K562 (cell line): Measurements from ENCODE around the gene SFPQ. TPM values are rescaled to one million over a fixed set of nuclear protein-coding genes. Genes with fewer than 3 reads are reported as not detected.

Experiments used
- ATAC-seq: fragments of 200-7000 bp; cut with Tn5 transposase; 3 replicates; pipeline ENCODE4 v1.9.1; 2020; ENCODE audit warnings: moderate library complexity
- BruUV-seq: library from RNA; stranded (reverse); fragments of 400-500 nt; replicated peaks from 2 replicates; lab custom pipeline; 2021; lab: Mats Ljungman, UMichigan
- CTCF ChIA-PET: fragments of 300-600 bp; formaldehyde crosslinking; extraction: SDS; loops from one replicate; lab custom pipeline; 2021; ENCODE audit warnings: low intra/inter-chr PET ratio; lab: Yijun Ruan, JAX
- POLR2A ChIA-PET: fragments of 300-600, 350-650 bp; sonication (Branson Sonifier 250); formaldehyde crosslinking; extraction: SDS; loops from one replicate; lab custom pipeline; 2021; ENCODE audit warnings: antibody characterized with exemption, inconsistent platforms; lab: Yijun Ruan, JAX
- DNase-seq, 4 experiments: peaks; one replicate each; pipeline versions ENCODE4 v3.0.0 to v3.0.0-alpha.2; 2011 to 2018; ENCODE audit warnings: low spot score in 3 of 4, mixed read lengths in 3 of 4; ENCODE audit errors: extremely low read depth in 1 of 4
- FAIRE-seq: peaks from 2 replicates; lab custom pipeline; 2011; peaks lifted over from hg19 to GRCh38; lab: Jason Lieb, UNC
- H2AFZ ChIP-seq: 2 replicates; pipeline ENCODE4 v1.6.0; 2011; ENCODE audit warnings: low read depth, low read length, control low read depth, inconsistent platforms
- H3K27ac ChIP-seq: fragments of 200-600 bp; 3 replicates; pipeline ENCODE4 v1.8.0; 2011; ENCODE audit warnings: low read depth, mild to moderate bottlenecking, control low read depth, inconsistent platforms, low read length, moderate library complexity, mixed read lengths; ENCODE audit errors: extremely low read depth
- H3K27me3 ChIP-seq, 2 experiments: fragments of 300-600 bp in 1 of 2; 2 replicates in 1 of 2; 3 replicates in 1 of 2; pipeline versions ENCODE4 v1.6.0 to v1.8.0; 2011; ENCODE audit warnings: inconsistent platforms in 2 of 2, low read length in 2 of 2, mild to moderate bottlenecking in 1 of 2, mixed read lengths in 1 of 2, moderate library complexity in 1 of 2; ENCODE audit not compliant: control insufficient read depth in 2 of 2, insufficient read depth in 2 of 2
- H3K36me3 ChIP-seq: fragments of 300-600 bp; 3 replicates; pipeline ENCODE4 v1.8.0; 2011; ENCODE audit warnings: mild to moderate bottlenecking, low read length, inconsistent platforms; ENCODE audit not compliant: control insufficient read depth, insufficient read depth
- H3K4me1 ChIP-seq, 2 experiments: fragments of 200-600 bp in 1 of 2; replicated peaks in 1 of 2; 2 replicates in 1 of 2; 3 replicates in 1 of 2; pipeline versions ENCODE4 v1.5.1 to v1.8.0; 2011; ENCODE audit warnings: inconsistent platforms in 2 of 2, low read length in 2 of 2, mild to moderate bottlenecking in 1 of 2, mixed read lengths in 1 of 2, moderate library complexity in 1 of 2; ENCODE audit not compliant: control insufficient read depth in 2 of 2, insufficient read depth in 2 of 2
- H3K4me2 ChIP-seq: 2 replicates; pipeline ENCODE4 v1.6.1; 2011; ENCODE audit warnings: low read length, control low read depth, inconsistent platforms, mixed read lengths; ENCODE audit not compliant: insufficient read depth
- H3K4me3 ChIP-seq: fragments of 200-600 bp; sonication (generic), shearing (Covaris generic); 2 replicates; pipeline ENCODE4 v1.5.1; 2016; ENCODE audit warnings: control low read depth, inconsistent platforms
- H3K79me2 ChIP-seq: fragments of 200-600 bp; 3 replicates; pipeline ENCODE4 v1.8.0; 2011; ENCODE audit warnings: low read length, inconsistent platforms; ENCODE audit not compliant: control insufficient read depth, insufficient read depth
- H3K9ac ChIP-seq, 2 experiments: 2 replicates each; pipeline versions ENCODE4 v1.6.0 to v1.6.1; 2011; ENCODE audit warnings: low read depth in 2 of 2, low read length in 2 of 2, control low read depth in 1 of 2, inconsistent platforms in 1 of 2, mild to moderate bottlenecking in 1 of 2, mixed read lengths in 1 of 2; ENCODE audit not compliant: insufficient read depth in 1 of 2
- H3K9me1 ChIP-seq: one replicate; pipeline ENCODE4 v1.6.0; 2011; ENCODE audit warnings: inconsistent platforms, mild to moderate bottlenecking, low read length, moderate library complexity; ENCODE audit not compliant: control insufficient read depth, insufficient read depth
- H3K9me3 ChIP-seq: replicated peaks from 2 replicates; pipeline ENCODE4 v1.5.1; 2011; ENCODE audit warnings: low read depth, low read length, inconsistent platforms; ENCODE audit not compliant: control insufficient read depth, insufficient read depth
- H4K20me1 ChIP-seq: replicated peaks from 2 replicates; pipeline ENCODE4 v1.6.1; 2011; ENCODE audit warnings: low read length, inconsistent platforms, mixed read lengths; ENCODE audit not compliant: control insufficient read depth, insufficient read depth
- KAT8 ChIP-seq: fragments of 450-650 bp; IDR thresholded peaks from 2 replicates; pipeline ENCODE4 v1.6.1; 2016; ENCODE audit warnings: low read depth, mild to moderate bottlenecking
- NFIC ChIP-seq: fragments of 450-650 bp; IDR thresholded peaks from 2 replicates; pipeline ENCODE4 v1.6.1; 2017; ENCODE audit warnings: mild to moderate bottlenecking, inconsistent platforms
- SPI1 ChIP-seq: IDR thresholded peaks from 2 replicates; pipeline ENCODE4 v1.6.1; 2011; ENCODE audit warnings: low read depth, low read length, control low read depth, borderline replicate concordance
- ZFP36 ChIP-seq: fragments of 150-350 bp; IDR thresholded peaks from 2 replicates; pipeline ENCODE4 v1.6.1; 2018; ENCODE audit warnings: low read length, low read depth; ENCODE audit not compliant: partially characterized antibody
- ZNF589 ChIP-seq: fragments of 200-800 bp; sonication (Bioruptor generic); IDR thresholded peaks from 2 replicates; pipeline ENCODE4 v1.6.1; 2016; ENCODE audit warnings: low read depth, missing genetic modification characterization, missing compliant biosample characterization
- ZSCAN29 ChIP-seq: fragments of 450-650 bp; IDR thresholded peaks from 2 replicates; pipeline ENCODE4 v1.6.1; 2017
- ZZZ3 ChIP-seq: fragments of 450-650 bp; IDR thresholded peaks from 2 replicates; pipeline ENCODE4 v1.6.1; 2016; ENCODE audit warnings: antibody characterized with exemption, mild to moderate bottlenecking, moderate library complexity
- WGBS: fragments of 100-300 bp; shearing (Covaris generic); methylation state at CpG from one replicate; pipeline ENCODE4 v1.1.6; 2016; ENCODE audit warnings: low coverage, mixed read lengths; ENCODE audit not compliant: insufficient coverage; ENCODE audit errors: missing lambda C conversion rate; 5-methylcytosine and 5-hydroxymethylcytosine counted together
- in situ Hi-C: fragments of 300-500 bp; cut with MboI; formaldehyde crosslinking; loops from 4 replicates; pipeline ENCODE4 v1.15.0; 2018; ENCODE audit warnings: inconsistent platforms, mixed read lengths
- intact Hi-C: fragments of 100-400 bp; cut with micrococcal nuclease; formaldehyde crosslinking; loops from 2 replicates; pipeline ENCODE4 v1.14.2; 2022
- polyA plus RNA-seq, 8 experiments: library from polyadenylated mRNA; depleted of rRNA in 4 of 8; stranded (reverse) in 5 of 8; unstranded in 3 of 8; fragments of >200 nt; fragmentation: Nextera tagmentation in 2 of 8; fragmentation: Illumina TruSeq in 1 of 8; extraction: Ambion mirVana in 2 of 8; extraction: Trizol in 1 of 8; gene quantifications; 2 replicates each; pipeline versions ENCODE4 v1.2.1 to v1.2.3, GENCODE V29; 2011 to 2014; ENCODE audit warnings: inconsistent platforms in 1 of 8, missing spikeins in 1 of 8
- total RNA-seq, 7 experiments: library from RNA; depleted of rRNA in 6 of 7; stranded (reverse); fragments of >200 nt in 6 of 7; fragmentation: Illumina TruSeq in 2 of 7; extraction: Trizol in 2 of 7; gene quantifications; 2 replicates each; pipeline versions ENCODE4 v1.2.1 to v1.2.3, GENCODE V29; 2011 to 2021; ENCODE audit warnings: low replicate concordance in 1 of 7
- TF ChIP-seq, protein P1 (sequence below): fragments of 250-450 bp; sonication (Bioruptor Pico); IDR thresholded peaks from 2 replicates; pipeline ENCODE4 v1.8.0; 2022; ENCODE audit warnings: inconsistent platforms, mild to moderate bottlenecking, moderate library complexity, borderline replicate concordance
- TF ChIP-seq, protein P2 (sequence below): IDR thresholded peaks from 2 replicates; pipeline ENCODE4 v1.6.1; 2011; ENCODE audit not compliant: insufficient read length; ENCODE audit errors: extremely low read depth
- TF ChIP-seq, protein P3 (sequence below): fragments of 450-650 bp; IDR thresholded peaks from 2 replicates; pipeline ENCODE4 v1.6.1; 2016; ENCODE audit warnings: antibody characterized with exemption

The SFPQ gene
- total and polyA plus RNA-seq, 9 of the 15 experiments (the other 6 are each of a cell fraction or from before 2014, with no cell fraction given): 69.7 to 562 (median 399) TPM

DNA sequence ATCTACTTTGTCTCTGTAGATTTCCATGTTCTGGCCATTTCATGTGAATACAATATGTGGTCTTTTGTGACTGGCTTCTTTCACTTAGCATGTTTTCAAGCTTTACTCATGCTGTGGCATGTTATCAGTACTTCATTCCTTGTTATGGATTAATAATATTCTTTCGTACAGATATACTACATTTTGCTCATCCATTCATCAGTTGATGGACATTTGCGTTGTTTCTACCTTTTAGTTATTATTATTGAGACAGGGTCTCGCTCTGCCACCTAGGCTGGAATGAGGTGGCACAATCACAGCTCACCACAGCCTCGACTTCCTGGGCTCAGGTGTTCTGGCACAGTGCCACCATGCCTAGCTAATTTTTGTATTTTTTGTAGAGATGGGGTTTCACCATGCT lies 21.4 kb downstream of the SFPQ start:
- WGBS: 57% methylated on average over 4 of the region's 4 CpGs
- no TSS peak for BruUV-seq
- ChIA-PET POLR2A (interaction anchor here (1.4 to 1.5 kb wide), 2 partner anchors 9 to 10 kb away, joined by 6 read pairs; no protein-coding TSS in a partner anchor), CTCF (no interaction called here)
- H3K9me3 ChIP-seq: no peaks in the 10 kb centered on the region
- no peak overlapping the region for H3K27ac ChIP-seq
- H3K79me2 ChIP-seq: no peaks in the 10 kb centered on the region
- no peak overlapping the region for H3K4me3 ChIP-seq
- H3K36me3 ChIP-seq: peaks cover 17% of the 10 kb centered on the region; the same call in 2 of the 3 replicates
- DNase-seq (no peak), FAIRE-seq (no peak)
- H3K9me1 ChIP-seq: no peaks in the 10 kb centered on the region
- H2AFZ ChIP-seq: no peak overlapping the region
- H3K4me1 ChIP-seq: 0 out of 5 replicates have a peak, but pooled peaks cover 0 to 2% of the 10 kb centered on the region in 2 experiments
- no peak overlapping the region for H3K9ac ChIP-seq
- TF ChIP-seq KAT8: no peak
- TF ChIP-seq, protein P1, sequence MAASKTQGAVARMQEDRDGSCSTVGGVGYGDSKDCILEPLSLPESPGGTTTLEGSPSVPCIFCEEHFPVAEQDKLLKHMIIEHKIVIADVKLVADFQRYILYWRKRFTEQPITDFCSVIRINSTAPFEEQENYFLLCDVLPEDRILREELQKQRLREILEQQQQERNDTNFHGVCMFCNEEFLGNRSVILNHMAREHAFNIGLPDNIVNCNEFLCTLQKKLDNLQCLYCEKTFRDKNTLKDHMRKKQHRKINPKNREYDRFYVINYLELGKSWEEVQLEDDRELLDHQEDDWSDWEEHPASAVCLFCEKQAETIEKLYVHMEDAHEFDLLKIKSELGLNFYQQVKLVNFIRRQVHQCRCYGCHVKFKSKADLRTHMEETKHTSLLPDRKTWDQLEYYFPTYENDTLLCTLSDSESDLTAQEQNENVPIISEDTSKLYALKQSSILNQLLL (CRISPR knock-in tag): no peak
- TF ChIP-seq, protein P2, sequence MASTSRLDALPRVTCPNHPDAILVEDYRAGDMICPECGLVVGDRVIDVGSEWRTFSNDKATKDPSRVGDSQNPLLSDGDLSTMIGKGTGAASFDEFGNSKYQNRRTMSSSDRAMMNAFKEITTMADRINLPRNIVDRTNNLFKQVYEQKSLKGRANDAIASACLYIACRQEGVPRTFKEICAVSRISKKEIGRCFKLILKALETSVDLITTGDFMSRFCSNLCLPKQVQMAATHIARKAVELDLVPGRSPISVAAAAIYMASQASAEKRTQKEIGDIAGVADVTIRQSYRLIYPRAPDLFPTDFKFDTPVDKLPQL: no peak
- TF ChIP-seq ZFP36: no peak
- TF ChIP-seq, protein P3, sequence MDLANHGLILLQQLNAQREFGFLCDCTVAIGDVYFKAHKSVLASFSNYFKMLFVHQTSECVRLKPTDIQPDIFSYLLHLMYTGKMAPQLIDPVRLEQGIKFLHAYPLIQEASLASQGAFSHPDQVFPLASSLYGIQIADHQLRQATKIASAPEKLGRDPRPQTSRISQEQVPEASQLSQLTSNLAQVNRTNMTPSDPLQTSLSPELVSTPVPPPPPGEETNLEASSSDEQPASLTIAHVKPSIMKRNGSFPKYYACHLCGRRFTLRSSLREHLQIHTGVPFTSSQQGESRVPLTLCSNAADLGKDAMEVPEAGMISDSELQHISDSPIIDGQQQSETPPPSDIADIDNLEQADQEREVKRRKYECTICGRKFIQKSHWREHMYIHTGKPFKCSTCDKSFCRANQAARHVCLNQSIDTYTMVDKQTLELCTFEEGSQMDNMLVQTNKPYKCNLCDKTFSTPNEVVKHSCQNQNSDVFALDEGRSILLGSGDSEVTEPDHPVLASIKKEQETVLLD: no peak
- TF ChIP-seq ZNF589: no peak
- no peak for TF ChIP-seq ZSCAN29
- no peak for TF ChIP-seq ZZZ3
- 0 out of 2 replicates have a peak, but pooled peaks have one; percentile 19 for TF ChIP-seq SPI1
- TF ChIP-seq NFIC: peak; percentile 82
- TF ChIP-seq, all 486 proteins: peak for 2
- in situ Hi-C loops: no loop called here
- Histone ChIP-seq H3K4me2 (no peak overlapping the region), H4K20me1 (no peaks in the 10 kb centered on the region), H3K27me3 (no peaks in the 10 kb centered on the region)
- ATAC-seq: no peak
- intact Hi-C loops: no loop called here
